ENCODE data around the gene CHD6.

The CHD6 gene

GRCh38 chr20:41482647-41483552 is 135.3 kb downstream of the CHD6 start:
- TF ChIP-seq, protein P1, sequence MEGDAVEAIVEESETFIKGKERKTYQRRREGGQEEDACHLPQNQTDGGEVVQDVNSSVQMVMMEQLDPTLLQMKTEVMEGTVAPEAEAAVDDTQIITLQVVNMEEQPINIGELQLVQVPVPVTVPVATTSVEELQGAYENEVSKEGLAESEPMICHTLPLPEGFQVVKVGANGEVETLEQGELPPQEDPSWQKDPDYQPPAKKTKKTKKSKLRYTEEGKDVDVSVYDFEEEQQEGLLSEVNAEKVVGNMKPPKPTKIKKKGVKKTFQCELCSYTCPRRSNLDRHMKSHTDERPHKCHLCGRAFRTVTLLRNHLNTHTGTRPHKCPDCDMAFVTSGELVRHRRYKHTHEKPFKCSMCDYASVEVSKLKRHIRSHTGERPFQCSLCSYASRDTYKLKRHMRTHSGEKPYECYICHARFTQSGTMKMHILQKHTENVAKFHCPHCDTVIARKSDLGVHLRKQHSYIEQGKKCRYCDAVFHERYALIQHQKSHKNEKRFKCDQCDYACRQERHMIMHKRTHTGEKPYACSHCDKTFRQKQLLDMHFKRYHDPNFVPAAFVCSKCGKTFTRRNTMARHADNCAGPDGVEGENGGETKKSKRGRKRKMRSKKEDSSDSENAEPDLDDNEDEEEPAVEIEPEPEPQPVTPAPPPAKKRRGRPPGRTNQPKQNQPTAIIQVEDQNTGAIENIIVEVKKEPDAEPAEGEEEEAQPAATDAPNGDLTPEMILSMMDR (IDR thresholded peaks at IDR 0.05), result no peak
- no peak overlapping the region for H3K27ac ChIP-seq
- no peak overlapping the region for H3K4me3 ChIP-seq
- DNase-seq (ENCODE audit: low spot score), result no peak

GRCh38 chr20:41480054-41480770 is 138.0 kb downstream of the CHD6 start:
- no peak overlapping the region for H3K4me3 ChIP-seq
- TF ChIP-seq, protein P1 (IDR thresholded peaks at IDR 0.05), result no peak
- H3K27ac ChIP-seq, result no peak overlapping the region
- no peak for DNase-seq (ENCODE audit: low spot score)

DNA sequence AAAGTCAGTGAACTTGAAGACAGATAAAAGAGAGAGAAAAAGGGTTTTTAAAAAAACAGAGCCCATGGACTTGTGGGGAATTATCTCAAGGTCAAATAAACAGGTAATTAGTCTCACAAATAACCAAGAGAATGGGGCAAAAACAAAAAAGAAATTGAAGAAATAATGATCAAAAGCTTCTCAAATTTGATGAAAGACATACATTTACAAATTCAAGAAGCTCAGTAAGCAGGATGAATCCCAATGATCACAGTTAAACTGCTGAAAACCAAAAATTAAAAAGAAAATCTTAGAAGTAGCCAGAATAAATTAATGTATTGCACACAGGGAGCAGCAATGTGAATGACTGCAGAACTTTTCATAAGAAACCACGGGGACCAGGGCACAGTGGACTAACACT is 139.1 kb downstream of the CHD6 start:
- Histone ChIP-seq H3K27ac (no peak overlapping the region), H3K4me3 (no peak overlapping the region)
- TF ChIP-seq, protein P1 (IDR thresholded peaks at IDR 0.05), result no peak
- no peak for DNase-seq (ENCODE audit: low spot score)

DNA sequence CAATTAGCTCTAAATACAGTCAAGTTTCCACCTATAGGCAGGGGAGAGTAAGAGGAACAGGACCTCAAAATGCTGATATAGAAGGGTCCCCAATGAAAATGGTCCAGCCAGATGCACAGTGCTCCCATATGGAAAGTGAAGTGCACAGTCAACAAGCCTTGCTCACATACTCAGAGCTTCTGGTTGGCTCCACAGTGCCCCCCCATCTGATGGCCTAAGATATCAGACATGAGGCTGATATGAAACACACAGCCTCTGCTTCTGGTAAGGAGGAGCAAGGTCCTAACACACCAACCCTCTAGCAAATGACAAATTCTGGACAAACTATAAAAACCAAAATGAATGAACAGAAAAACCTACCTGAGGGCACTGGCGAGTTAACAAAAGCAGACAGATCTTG is 140.2 kb downstream of the CHD6 start:
- TF ChIP-seq, protein P1 (IDR thresholded peaks at IDR 0.05), result no peak
- DNase-seq (ENCODE audit: low spot score), result no peak
- H3K4me3 ChIP-seq, result no peak overlapping the region
- H3K27ac ChIP-seq, result no peak overlapping the region

DNA sequence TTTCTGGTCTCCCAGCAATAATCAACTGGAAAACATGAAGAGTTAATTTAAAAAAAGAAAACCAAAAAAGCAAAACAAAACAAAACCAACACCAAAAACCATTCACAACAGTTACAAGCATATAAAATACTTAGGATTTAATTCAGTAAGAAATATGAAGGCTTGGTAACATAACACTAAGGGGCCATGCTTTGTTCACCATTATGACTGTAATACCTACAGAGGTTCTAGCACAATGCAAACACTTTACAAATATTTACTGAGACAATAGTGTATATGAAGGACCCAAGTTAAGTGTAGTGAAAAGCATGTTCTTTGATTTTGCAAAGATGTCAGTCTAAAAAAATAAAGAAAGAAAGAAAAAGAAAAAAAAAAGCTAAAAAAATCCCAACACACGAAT is 141.7 kb downstream of the CHD6 start:
- DNase-seq (ENCODE audit: low spot score), result no peak
- TF ChIP-seq, protein P1 (IDR thresholded peaks at IDR 0.05), result no peak
- H3K4me3 ChIP-seq, result no peak overlapping the region
- H3K27ac ChIP-seq, result no peak overlapping the region

DNA sequence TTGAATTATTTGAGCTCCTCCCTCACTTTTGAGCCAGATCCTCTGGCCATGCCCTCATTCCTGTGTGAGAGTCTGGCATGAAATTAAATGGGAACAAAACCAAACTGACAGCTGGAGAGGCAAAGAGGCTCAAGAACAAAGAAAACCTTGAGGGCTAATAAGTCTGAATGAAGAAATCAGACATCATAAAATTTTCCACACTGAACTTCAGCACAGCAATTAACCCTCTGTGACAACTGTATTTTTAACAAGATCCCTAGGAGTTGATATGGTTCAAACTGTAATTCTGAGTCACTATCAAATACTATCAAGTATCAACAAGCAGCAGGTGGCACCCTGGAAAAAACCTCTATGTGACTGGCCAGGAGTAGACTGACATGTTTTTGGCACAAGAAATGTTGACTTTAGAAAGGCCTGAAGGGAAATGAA is 142.2 kb downstream of the CHD6 start:
- no peak for DNase-seq (ENCODE audit: low spot score)
- Histone ChIP-seq H3K27ac (no peak overlapping the region), H3K4me3 (no peak overlapping the region)
- TF ChIP-seq, protein P1 (IDR thresholded peaks at IDR 0.05), result no peak
